ENCODE measurements around the gene VPS18.
A peak's percentile ranks its signal among the peaks of the same experiment; 100 is the strongest.

The VPS18 gene

DNA sequence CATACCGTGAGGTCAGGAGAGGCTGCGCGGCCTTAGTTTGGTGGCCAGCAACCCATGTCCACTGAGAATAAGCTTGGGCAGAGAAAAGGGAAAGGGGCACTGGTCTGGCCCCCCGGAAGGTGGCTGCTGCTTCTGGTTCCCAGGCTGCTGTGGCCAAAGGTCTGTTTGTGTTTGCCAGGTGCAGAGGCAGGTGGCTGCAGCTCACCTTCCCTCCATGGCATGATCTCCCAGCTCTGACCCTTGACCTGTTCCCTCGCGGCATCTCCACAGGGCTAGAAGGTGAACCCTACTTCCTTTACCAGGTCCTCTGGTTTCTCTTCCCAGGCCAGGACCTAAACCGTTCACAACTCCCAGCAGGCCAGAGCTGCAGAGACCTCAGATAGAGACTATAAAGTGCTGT lies 13.8 kb downstream of the VPS18 start:
- H3K4me1 Mint-ChIP-seq: peaks cover 58% of the 10 kb centered on the region
- TF ChIP-seq, protein P1, sequence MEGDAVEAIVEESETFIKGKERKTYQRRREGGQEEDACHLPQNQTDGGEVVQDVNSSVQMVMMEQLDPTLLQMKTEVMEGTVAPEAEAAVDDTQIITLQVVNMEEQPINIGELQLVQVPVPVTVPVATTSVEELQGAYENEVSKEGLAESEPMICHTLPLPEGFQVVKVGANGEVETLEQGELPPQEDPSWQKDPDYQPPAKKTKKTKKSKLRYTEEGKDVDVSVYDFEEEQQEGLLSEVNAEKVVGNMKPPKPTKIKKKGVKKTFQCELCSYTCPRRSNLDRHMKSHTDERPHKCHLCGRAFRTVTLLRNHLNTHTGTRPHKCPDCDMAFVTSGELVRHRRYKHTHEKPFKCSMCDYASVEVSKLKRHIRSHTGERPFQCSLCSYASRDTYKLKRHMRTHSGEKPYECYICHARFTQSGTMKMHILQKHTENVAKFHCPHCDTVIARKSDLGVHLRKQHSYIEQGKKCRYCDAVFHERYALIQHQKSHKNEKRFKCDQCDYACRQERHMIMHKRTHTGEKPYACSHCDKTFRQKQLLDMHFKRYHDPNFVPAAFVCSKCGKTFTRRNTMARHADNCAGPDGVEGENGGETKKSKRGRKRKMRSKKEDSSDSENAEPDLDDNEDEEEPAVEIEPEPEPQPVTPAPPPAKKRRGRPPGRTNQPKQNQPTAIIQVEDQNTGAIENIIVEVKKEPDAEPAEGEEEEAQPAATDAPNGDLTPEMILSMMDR (IDR thresholded peaks at IDR 0.05): no peak
- H3K9me3 Mint-ChIP-seq: no peaks in the 10 kb centered on the region
- H3K4me3 Mint-ChIP-seq: no peak overlapping the region
- DNase-seq: no peak
- no peak overlapping the region for H3K27ac Mint-ChIP-seq
- H3K27me3 Mint-ChIP-seq (ENCODE audit: low read depth, poor library complexity): peaks cover 7% of the 10 kb centered on the region
- peaks cover 8% of the 10 kb centered on the region for H3K36me3 Mint-ChIP-seq (ENCODE audit: low read depth)

DNA sequence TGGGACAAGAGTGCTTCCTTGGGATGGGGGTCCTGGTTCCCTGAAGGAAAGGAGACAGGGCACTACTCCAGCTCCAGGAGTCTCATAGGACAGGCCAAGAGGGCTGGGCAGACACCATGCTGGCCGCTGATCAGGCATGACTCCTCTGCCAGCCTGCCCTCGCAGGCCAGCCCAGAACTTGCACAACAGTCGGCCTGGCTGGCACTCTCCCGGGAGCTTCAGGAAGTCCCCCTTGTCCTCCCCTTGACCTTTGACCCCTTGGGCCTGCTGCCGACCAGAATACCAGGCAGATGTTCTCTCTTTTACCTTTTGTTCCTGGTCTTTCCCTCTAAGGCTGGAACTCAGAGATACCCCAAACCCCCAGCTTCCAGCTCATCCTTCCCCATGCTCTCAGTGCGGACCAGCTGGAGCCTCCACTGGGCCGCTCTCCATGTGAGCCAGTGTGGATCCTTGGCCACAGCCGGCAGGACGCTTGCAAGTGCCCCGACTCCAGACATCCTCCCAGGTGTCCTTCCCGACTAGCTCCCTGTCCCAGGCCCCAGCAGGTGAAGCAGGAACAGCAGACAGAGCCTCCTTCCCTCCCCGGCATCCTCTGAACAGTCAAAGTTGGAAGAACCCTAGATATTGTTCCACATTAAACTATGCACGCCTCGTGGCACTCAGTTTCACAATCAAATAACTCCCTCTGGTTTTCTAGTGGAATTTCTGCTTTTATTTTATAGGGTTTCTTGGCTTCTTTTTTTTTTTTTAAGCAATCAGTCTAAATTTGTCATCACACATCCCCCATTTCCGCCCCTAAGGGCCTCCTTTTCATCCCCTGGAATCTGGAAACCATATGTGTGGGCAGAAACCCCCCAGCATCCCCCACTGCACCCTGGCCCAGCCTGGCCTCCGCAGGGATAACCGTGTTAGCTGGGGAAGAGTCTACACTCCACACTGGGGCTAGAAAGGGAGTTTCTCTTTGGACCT lies 15.7 kb downstream of the VPS18 start:
- Mint-ChIP-seq H3K36me3 (ENCODE audit: low read depth) (no peaks in the 10 kb centered on the region), H3K27ac (peak overlapping the region; percentile 33), H3K9me3 (no peaks in the 10 kb centered on the region), H3K4me1 (peaks cover 59% of the 10 kb centered on the region), H3K4me3 (peak overlapping the region; percentile 41), H3K27me3 (ENCODE audit: low read depth, poor library complexity) (peaks cover 10% of the 10 kb centered on the region)
- DNase-seq: no peak
- TF ChIP-seq, protein P1 (IDR thresholded peaks at IDR 0.05): no peak

DNA sequence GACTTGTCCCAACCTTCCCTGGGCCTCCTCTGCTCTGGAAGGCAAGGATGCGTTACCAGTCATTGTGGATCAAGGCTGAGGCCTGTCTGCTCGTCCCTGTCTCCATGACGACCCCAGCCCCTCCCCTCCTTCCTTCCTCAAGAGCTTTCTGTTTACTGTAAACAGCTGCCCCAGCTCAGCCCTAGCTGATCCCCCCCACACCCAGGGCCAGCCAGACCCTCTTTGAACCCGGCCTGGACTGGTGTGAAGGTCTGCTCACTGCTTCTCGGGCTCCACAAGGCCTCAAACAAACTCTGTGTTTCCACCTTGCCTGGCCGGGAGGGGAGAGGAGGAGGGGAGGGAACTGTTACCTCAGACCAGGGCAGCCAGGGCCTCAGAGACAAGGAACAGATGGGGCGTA lies 16.9 kb downstream of the VPS18 start:
- peak overlapping the region; percentile 23 for H3K4me3 Mint-ChIP-seq
- DNase-seq: peak; percentile 65
- no peaks in the 10 kb centered on the region for H3K9me3 Mint-ChIP-seq
- peaks cover 60% of the 10 kb centered on the region for H3K4me1 Mint-ChIP-seq
- H3K36me3 Mint-ChIP-seq (ENCODE audit: low read depth): no peaks in the 10 kb centered on the region
- H3K27me3 Mint-ChIP-seq (ENCODE audit: low read depth, poor library complexity): peaks cover 12% of the 10 kb centered on the region
- TF ChIP-seq, protein P1 (IDR thresholded peaks at IDR 0.05): no peak
- H3K27ac Mint-ChIP-seq: peak overlapping the region; percentile 98

DNA sequence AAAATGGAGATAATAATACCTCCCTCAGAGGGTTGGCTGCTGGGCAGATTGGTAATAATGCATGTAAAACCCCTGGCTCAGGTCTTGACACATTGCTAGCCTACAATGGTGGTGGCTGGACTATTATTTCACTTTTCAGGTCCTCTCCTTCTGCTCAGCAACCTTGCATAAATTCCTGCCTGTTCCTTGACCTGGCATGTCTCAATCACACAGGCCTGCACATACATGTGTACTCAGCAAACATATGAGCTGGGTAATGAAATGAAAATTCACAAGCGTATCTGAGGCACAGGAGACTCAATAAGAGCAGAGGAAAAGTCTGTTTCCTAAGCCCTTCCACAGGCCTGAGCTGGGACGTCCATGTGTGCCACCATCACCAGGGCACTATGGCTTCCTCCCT lies 17.4 kb downstream of the VPS18 start:
- DNase-seq: no peak
- Mint-ChIP-seq H3K27ac (peak overlapping the region; percentile 98), H3K4me1 (peaks cover 65% of the 10 kb centered on the region), H3K27me3 (ENCODE audit: low read depth, poor library complexity) (peaks cover 16% of the 10 kb centered on the region), H3K9me3 (no peaks in the 10 kb centered on the region), H3K36me3 (ENCODE audit: low read depth) (no peaks in the 10 kb centered on the region), H3K4me3 (no peak overlapping the region)
- TF ChIP-seq, protein P1 (IDR thresholded peaks at IDR 0.05): no peak

DNA sequence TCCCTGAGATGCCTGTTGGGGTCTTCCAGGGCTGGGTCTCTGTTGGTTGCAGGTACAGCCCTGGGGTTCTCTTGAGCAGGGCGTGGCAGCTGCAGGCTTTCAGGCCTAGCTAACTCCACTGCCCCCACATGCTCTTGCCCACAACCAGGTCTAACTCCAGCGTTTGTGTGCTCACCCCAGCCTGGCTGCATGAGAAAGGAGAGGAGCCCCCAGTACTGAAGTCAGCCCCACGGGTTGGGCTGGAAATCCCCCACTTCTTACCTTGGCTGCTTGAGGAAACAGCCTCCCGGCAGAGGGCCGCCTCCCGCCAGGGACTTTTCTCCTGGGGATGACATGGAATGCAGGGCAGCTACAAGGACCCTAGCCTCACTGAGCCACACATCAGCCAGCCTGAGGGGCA lies 18.2 kb downstream of the VPS18 start:
- Mint-ChIP-seq H3K36me3 (ENCODE audit: low read depth) (no peaks in the 10 kb centered on the region), H3K9me3 (no peaks in the 10 kb centered on the region), H3K4me3 (no peak overlapping the region), H3K4me1 (peaks cover 67% of the 10 kb centered on the region), H3K27me3 (ENCODE audit: low read depth, poor library complexity) (peaks cover 16% of the 10 kb centered on the region), H3K27ac (no peak overlapping the region)
- TF ChIP-seq, protein P1 (IDR thresholded peaks at IDR 0.05): no peak
- no peak for DNase-seq

DNA sequence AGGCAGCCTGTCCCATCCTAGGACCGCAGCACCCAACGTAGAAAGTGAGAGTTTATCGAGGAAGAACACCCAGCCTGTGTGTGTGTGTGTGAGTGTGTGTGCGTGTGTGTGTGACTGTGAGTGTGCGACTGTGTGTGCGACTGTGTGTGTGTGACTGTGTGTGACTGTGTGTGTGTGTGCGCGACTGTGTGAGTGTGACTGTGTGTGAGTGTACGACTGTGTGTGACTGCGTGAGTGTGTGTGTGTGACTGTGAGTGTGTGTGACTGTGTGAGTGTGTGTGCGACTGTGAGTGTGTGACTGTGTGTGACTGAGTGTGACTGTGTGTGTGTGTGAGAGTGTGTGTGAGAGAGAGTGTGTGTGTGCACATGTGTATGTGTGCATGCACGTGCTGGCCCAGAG lies 19.8 kb downstream of the VPS18 start:
- Mint-ChIP-seq H3K27me3 (ENCODE audit: low read depth, poor library complexity) (peaks cover 14% of the 10 kb centered on the region), H3K9me3 (no peaks in the 10 kb centered on the region), H3K4me3 (no peak overlapping the region), H3K27ac (peak overlapping the region; percentile 0), H3K36me3 (ENCODE audit: low read depth) (no peaks in the 10 kb centered on the region), H3K4me1 (peaks cover 73% of the 10 kb centered on the region)
- DNase-seq: no peak
- TF ChIP-seq, protein P1 (IDR thresholded peaks at IDR 0.05): no peak
